Cardiac fibroblast (primary cell): ENCODE measurements around the gene COBL.

Experiments used
- DNase-seq, 2 donors: peaks; one replicate each; pipeline versions ENCODE4 v3.0.0 to v3.0.0-alpha.2; 2010; ENCODE audit warnings: low read depth in 2 of 2
- H3K4me3 ChIP-seq, 2 donors: replicated peaks in 1 of 2; 1 replicate in 1 of 2; 2 replicates in 1 of 2; pipeline ENCODE4 v1.5.1; 2011; ENCODE audit warnings: low read depth in 2 of 2, low read length in 2 of 2, mild to moderate bottlenecking in 2 of 2, moderate library complexity in 1 of 2
- TF ChIP-seq, protein P1 (sequence below): IDR thresholded peaks from one replicate; pipeline ENCODE4 v1.5.1; 2011; ENCODE audit warnings: low read depth, mild to moderate bottlenecking, low read length, inconsistent platforms

COBL gene

DNA sequence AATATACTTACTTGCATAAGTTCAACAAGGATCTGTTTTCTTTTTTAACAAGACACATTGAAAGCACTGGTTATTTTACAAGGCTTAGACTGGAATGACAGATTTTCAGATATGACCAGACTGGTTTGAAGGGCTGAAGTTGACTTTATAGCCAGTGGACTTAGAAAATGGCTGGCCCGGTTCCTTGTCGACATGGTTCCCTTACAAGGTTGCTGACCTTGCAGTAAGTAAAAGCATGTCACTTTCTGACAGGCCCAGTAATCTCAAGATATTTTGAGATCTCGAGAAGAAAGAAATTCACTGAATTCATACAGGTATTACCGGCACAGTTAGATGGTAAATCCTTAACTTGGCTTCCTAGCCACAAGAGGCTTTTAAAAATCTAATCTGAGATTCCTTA lies 136.5 kb downstream of the COBL start:
- H3K4me3 ChIP-seq = no peak overlapping the region
- no peak for DNase-seq
- TF ChIP-seq, protein P1, sequence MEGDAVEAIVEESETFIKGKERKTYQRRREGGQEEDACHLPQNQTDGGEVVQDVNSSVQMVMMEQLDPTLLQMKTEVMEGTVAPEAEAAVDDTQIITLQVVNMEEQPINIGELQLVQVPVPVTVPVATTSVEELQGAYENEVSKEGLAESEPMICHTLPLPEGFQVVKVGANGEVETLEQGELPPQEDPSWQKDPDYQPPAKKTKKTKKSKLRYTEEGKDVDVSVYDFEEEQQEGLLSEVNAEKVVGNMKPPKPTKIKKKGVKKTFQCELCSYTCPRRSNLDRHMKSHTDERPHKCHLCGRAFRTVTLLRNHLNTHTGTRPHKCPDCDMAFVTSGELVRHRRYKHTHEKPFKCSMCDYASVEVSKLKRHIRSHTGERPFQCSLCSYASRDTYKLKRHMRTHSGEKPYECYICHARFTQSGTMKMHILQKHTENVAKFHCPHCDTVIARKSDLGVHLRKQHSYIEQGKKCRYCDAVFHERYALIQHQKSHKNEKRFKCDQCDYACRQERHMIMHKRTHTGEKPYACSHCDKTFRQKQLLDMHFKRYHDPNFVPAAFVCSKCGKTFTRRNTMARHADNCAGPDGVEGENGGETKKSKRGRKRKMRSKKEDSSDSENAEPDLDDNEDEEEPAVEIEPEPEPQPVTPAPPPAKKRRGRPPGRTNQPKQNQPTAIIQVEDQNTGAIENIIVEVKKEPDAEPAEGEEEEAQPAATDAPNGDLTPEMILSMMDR = no peak

DNA sequence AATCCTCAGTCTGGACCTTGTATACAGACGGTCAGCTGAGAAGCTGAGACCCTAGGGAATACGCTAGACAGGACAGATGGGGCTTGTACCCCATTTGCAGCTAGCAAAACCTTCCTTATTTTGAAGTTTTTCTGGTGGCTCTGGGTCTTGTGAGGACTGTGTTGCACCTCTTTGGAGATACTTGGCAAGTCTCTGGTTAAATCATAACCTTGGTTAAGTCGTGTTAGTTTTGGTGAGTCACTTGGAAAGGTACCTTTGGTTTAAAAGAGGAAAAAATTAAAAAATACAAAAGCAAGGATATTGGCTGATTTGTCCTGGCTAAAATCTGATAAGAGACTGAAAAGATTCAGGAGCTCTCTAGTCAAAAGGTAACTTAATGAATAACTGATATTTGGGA lies 140.6 kb downstream of the COBL start:
- no peak for DNase-seq
- no peak overlapping the region for H3K4me3 ChIP-seq
- TF ChIP-seq, protein P1 = no peak

DNA sequence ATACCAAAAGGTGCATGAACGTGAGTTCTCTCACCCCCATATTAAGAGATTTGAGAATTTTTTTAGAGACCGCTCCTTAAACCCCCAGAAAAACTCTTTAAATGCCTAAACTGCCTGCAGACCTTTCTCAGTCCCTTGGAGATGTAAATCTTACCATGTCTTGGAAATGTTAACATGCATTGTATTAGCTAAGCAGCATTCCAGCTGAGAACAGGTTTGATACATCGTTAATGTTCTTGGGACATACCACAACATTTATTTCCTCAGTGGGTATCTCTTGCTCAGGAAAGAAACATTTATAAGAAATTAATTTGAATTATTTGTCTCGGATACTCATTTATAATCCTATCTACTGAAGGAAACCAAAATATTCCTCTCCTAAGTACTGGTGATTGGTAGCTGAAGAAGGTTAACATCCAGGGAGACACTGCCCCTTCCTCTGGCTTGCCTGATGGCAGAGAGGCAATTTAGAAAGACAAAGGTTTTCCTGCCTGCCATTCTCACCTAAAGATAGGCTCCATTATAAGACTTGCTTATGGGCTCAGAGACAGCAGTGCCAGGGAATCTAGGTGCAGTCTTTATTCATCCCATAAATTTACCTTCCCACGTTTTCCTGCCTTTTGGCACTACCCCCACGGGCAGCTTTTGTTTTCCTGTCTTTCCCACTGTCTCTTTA lies 141.2 kb downstream of the COBL start:
- TF ChIP-seq, protein P1 = no peak
- no peak for DNase-seq
- no peak overlapping the region for H3K4me3 ChIP-seq

DNA sequence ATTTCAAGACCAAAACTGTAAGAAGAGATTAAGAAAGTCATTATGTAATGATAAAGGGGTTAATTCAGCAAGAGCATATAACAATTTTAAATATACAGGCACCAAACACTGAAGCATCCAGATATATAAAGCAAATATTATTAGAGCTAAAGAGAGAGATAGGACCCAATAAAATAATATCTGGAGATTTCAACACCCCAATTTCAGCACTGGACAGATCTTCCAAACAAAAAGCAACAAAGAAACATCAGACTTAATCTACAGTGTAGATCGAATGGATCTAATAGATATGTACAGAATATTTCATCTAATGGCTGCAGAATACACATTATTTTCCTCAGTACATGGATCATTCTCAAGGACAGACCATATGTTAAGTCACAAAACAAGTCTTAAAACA lies 151.3 kb downstream of the COBL start:
- H3K4me3 ChIP-seq = no peak overlapping the region
- TF ChIP-seq, protein P1 = no peak
- no peak for DNase-seq

DNA sequence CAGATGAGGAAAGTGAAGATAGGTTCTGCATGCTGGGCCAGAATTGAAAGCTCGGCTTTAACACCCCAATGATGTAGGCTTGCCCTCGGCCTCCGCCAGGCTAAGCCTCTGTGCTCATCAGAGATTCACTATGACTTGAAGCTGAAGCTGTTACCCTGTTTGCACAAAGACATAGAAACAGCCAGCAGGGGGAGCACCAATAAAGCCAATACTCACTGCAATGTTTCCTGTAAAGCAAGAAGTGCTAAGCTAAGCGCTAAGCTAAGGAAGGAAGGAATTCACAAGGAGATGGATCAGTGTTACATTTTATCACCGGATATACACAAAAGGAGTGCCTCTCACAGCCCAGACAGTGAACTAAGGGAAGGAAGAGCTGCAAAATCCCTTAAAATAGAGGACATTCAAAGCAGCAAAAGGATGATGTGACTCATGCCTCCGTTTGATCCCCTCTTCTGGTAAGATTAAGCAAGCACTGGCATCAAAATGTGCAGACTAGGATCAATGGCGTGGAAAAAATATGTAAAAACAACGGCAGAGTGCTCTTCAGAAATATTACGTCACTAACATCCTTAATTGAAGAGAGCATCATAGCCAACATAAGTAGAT lies 153.8 kb downstream of the COBL start:
- no peak overlapping the region for H3K4me3 ChIP-seq
- TF ChIP-seq, protein P1 = peak; percentile 85
- DNase-seq = peak; percentile 88 to 91

DNA sequence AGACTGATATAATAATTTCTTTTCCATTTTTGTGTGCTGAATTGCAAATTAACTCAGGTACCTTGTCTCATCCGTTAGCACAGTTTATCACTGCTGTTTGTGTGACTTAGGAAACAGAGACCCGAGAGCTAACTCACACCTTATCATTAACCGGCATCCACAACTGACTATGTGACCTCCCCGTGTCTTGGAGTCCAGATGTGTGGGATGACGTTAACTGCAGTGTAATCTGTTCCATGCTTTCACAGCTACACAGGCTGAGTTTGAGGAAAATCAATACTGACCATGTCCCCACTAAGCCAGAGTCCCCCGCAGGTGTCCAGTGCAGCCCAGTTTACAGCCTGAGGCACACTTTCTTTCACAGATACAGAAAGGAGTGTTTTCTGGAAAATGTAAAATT lies 154.7 kb downstream of the COBL start:
- no peak overlapping the region for H3K4me3 ChIP-seq
- TF ChIP-seq, protein P1 = no peak
- no peak for DNase-seq
